HEK293T (cell line): ENCODE data around the gene WEE2.

Experiments used
- CTCF ChIA-PET: fragments of 350-600 bp; formaldehyde crosslinking; extraction: SDS; loops from one replicate; lab custom pipeline; 2021; ENCODE audit warnings: antibody characterized with exemption, inconsistent platforms; lab: Yijun Ruan, JAX
- POLR2A ChIA-PET: fragments of 350-600 bp; formaldehyde crosslinking; extraction: SDS; loops from one replicate; lab custom pipeline; 2020; ENCODE audit warnings: antibody characterized with exemption, inconsistent platforms; lab: Yijun Ruan, JAX
- DNase-seq: peaks from one replicate; pipeline ENCODE4 v3.0.0; 2012; ENCODE audit warnings: mixed read lengths; ENCODE audit errors: extremely low spot score
- ARNT ChIP-seq: fragments of 450-650 bp; IDR thresholded peaks from 2 replicates; pipeline ENCODE4 v1.6.1; 2017; ENCODE audit warnings: mild to moderate bottlenecking
- BHLHE40 ChIP-seq: fragments of 450-650 bp; IDR thresholded peaks from 2 replicates; pipeline ENCODE4 v1.6.1; 2016; ENCODE audit warnings: mild to moderate bottlenecking, moderate library complexity, borderline replicate concordance
- CTBP1 ChIP-seq: fragments of 450-650 bp; IDR thresholded peaks from 2 replicates; pipeline ENCODE4 v1.6.1; 2016; ENCODE audit warnings: borderline replicate concordance
- ELF4 ChIP-seq: fragments of 450-650 bp; IDR thresholded peaks from 2 replicates; pipeline ENCODE4 v1.6.1; 2017; ENCODE audit warnings: antibody characterized with exemption
- FOXA1 ChIP-seq: fragments of 450-650 bp; IDR thresholded peaks from 2 replicates; pipeline ENCODE4 v1.6.1; 2016; ENCODE audit warnings: mild to moderate bottlenecking
- FOXK2 ChIP-seq: fragments of 450-650 bp; IDR thresholded peaks from 2 replicates; pipeline ENCODE4 v1.6.1; 2016; ENCODE audit warnings: mild to moderate bottlenecking
- FOXM1 ChIP-seq: fragments of 450-650 bp; IDR thresholded peaks from 2 replicates; pipeline ENCODE4 v1.6.1; 2017; ENCODE audit warnings: mild to moderate bottlenecking, borderline replicate concordance
- HDGF ChIP-seq: fragments of 450-650 bp; IDR thresholded peaks from 2 replicates; pipeline ENCODE4 v1.6.1; 2017; ENCODE audit warnings: antibody characterized with exemption, borderline replicate concordance
- L3MBTL2 ChIP-seq: fragments of 450-650 bp; conservative IDR thresholded peaks from 2 replicates; pipeline ENCODE4 v1.6.1; 2016; ENCODE audit warnings: mild to moderate bottlenecking
- LEF1 ChIP-seq: fragments of 450-650 bp; IDR thresholded peaks from 2 replicates; pipeline ENCODE4 v1.6.1; 2017; ENCODE audit warnings: mild to moderate bottlenecking, borderline replicate concordance
- NFRKB ChIP-seq: fragments of 450-650 bp; IDR thresholded peaks from 2 replicates; pipeline ENCODE4 v1.6.1; 2016; ENCODE audit warnings: mild to moderate bottlenecking, moderate library complexity
- SP1 ChIP-seq: fragments of 450-650 bp; IDR thresholded peaks from 2 replicates; pipeline ENCODE4 v1.6.1; 2017
- SUZ12 ChIP-seq: fragments of 450-650 bp; IDR thresholded peaks from 2 replicates; pipeline ENCODE4 v1.6.1; 2016; ENCODE audit warnings: mild to moderate bottlenecking
- TARDBP ChIP-seq: fragments of 450-650 bp; IDR thresholded peaks from 2 replicates; pipeline ENCODE4 v1.6.1; 2016
- ZNF384 ChIP-seq: fragments of 450-650 bp; IDR thresholded peaks from 2 replicates; pipeline ENCODE4 v1.6.1; 2016
- TF ChIP-seq, protein P1 (sequence below): fragments of 450-650 bp; IDR thresholded peaks from 2 replicates; pipeline ENCODE4 v1.6.1; 2016

Gene WEE2

DNA sequence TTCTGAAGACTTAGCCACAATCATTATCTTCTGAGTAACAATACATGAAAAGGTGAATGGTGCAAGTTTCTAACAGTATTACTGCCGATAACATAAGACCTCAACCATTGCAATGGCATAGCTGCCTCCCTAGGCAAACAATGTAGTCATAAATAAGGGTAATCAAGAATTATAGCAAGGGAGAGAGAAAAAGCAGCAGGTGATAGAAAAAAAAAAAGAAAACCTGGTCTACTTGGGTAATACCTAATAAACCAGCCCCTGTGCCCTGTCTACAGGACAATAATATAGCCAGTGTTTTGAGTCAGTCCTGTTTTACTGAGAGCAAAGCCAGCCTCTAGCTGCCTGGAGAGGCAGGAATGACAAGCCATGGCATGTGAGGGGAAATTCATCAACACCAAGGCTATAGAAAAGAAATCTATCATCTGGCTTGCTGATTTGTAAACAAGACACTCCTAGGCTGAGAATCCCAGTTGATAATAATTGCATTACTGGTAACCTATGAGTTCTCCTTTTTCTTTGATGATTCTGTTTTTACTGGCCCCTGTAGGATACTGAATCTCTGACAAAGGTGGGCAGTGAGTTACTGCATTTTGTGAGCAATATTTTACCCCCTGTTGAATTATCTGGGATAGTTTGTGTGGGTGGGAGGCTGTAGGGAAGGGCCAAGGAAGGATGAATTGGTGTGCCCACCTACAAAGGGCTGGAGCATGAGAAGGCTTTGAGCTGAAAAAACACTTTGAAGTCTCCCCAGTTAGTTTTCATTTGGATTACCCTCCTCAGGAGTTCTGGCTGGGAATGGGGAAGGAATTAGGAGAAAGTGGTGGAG, 1.7 kb upstream of the WEE2 start:
- ChIA-PET CTCF (no interaction called here), POLR2A (no interaction called here)
- TF ChIP-seq ZNF384 (no peak), TARDBP (no peak), L3MBTL2 (no peak), SUZ12 (no peak), SP1 (no peak), ELF4 (no peak)
- no peak for DNase-seq

DNA sequence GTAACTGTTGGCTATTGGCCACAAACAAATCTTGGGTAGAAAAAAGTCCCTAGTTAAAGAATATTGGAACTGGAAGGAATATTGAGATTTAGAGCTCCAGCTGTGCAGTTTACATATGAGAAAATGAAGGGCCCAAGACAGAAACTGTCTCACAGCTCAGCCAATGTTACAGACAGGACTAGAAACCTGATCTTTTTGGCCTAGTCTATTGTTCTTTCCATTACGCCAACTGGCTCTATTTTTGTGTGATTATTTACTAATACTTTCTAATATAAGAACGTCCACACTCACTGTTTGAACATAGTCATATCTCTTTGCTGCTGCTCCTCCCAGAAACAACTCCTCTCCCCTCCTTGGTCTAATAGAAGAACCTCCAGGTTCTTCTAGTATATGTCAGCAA, 1.2 kb downstream of the WEE2 start:
- TF ChIP-seq ZNF384, result no peak
- no peak for TF ChIP-seq CTBP1
- TF ChIP-seq ARNT, result no peak
- no peak for TF ChIP-seq FOXA1
- TF ChIP-seq FOXK2, result no peak
- CTCF ChIA-PET, result interaction anchor here (1.2 to 2.7 kb wide), 3 partner anchors 9 to 55 kb away, joined by 3 to 11 read pairs (median 3); partner anchors contain the start of gene SSBP1
- no peak for DNase-seq
- POLR2A ChIA-PET, result interaction anchor here (1.3 to 1.8 kb wide), 2 partner anchors 9 to 29 kb away, joined by 3 to 13 read pairs; partner anchors contain the start of gene SSBP1

DNA sequence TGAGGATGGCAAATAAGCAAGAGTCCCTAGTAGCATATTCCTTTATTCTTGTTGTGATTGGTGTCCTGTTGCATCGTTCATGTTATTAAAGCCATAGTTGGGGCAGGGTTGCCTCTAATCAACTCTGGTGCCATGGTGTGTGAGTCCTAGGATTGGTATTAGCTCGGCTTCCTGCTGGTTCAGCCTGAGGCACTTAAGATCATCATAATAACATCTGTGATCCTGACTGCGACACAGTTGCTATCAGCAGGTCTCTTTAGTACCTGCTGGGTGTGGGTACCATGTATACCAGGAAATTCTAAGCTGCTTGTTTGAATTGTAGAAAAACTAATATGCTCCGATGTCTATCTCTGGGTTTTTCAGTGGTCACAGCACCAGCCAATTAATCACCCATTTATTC, 1.6 kb downstream of the WEE2 start:
- CTCF ChIA-PET, result interaction anchor here (1.2 to 2.7 kb wide), 3 partner anchors 9 to 55 kb away, joined by 3 to 11 read pairs (median 3); partner anchors contain the start of gene SSBP1
- POLR2A ChIA-PET, result interaction anchor here (1.3 kb wide), 1 partner anchor 9 kb away, joined by 3 read pairs; no protein-coding TSS in a partner anchor
- no peak for TF ChIP-seq FOXA1
- TF ChIP-seq SP1, result no peak
- TF ChIP-seq BHLHE40, result no peak
- TF ChIP-seq ZNF384, result no peak
- no peak for TF ChIP-seq ELF4
- no peak for TF ChIP-seq HDGF
- no peak for TF ChIP-seq FOXM1
- no peak for TF ChIP-seq LEF1
- no peak for TF ChIP-seq NFRKB
- no peak for TF ChIP-seq ARNT
- TF ChIP-seq, protein P1, sequence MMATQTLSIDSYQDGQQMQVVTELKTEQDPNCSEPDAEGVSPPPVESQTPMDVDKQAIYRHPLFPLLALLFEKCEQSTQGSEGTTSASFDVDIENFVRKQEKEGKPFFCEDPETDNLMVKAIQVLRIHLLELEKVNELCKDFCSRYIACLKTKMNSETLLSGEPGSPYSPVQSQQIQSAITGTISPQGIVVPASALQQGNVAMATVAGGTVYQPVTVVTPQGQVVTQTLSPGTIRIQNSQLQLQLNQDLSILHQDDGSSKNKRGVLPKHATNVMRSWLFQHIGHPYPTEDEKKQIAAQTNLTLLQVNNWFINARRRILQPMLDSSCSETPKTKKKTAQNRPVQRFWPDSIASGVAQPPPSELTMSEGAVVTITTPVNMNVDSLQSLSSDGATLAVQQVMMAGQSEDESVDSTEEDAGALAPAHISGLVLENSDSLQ, result no peak
- no peak for TF ChIP-seq TARDBP
- TF ChIP-seq CTBP1, result no peak
- TF ChIP-seq SUZ12, result no peak
- TF ChIP-seq L3MBTL2, result no peak
- no peak for TF ChIP-seq FOXK2
- no peak for DNase-seq

DNA sequence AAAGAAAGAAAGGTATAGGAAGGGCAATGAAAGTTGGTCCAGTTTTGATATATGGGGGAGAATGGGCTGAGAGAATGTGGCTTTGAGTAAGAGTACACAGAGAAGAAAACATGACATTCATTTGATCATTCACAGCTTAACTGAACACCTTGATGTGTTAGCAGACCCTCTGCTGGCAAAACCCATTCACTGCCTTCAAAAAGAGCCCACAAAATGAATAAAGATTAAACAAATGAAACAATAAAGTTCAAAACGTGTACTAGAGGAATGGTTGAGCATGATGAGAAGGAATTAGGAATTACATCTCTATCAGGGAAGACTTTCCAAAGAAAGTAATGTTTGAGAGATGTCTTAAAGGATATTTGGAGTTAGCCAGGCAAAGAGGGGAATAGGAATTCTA, 2.1 kb downstream of the WEE2 start:
- CTCF ChIA-PET, result interaction anchor here (2.7 kb wide), 1 partner anchor 27 kb away, joined by 11 read pairs; the partner anchor contains the start of gene SSBP1
- DNase-seq, result no peak
- POLR2A ChIA-PET, result no interaction called here
- TF ChIP-seq ELF4 (no peak), FOXM1 (no peak), LEF1 (no peak), HDGF (no peak), L3MBTL2 (no peak), ZNF384 (no peak), TARDBP (no peak), NFRKB (no peak), FOXK2 (no peak)
- TF ChIP-seq, protein P1, result no peak

DNA sequence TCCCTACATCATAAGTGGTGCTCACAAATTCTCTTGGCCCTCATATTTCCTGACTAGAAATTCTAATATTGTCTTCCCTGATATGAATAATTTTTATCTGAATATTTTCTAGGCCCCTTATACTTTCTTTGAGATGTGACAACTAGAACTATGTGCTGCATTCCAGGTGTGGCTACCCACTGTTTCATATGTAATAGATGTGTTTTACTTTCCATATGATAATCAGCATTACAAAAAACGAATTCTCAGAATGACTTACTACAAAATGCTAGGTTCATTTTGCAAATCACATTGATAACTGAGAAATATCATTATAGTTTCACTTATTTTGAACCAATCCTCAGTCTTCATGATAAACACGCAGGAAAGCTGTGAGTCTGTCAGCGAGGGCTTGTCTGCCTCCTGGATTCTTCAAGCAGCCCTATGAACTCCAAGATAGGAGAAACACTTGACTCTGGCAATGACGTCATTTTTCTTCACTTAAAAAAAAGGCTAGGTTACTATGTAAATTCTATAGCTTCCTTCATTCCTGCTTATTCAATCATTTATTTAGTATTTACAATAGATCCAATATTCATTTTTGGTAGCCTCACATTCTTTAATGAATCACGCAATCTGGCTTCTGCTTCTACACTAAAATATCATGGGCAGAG, 4.6 kb downstream of the WEE2 start:
- no peak for DNase-seq
- TF ChIP-seq SP1, result no peak
- ChIA-PET POLR2A (no interaction called here), CTCF (no interaction called here)

DNA sequence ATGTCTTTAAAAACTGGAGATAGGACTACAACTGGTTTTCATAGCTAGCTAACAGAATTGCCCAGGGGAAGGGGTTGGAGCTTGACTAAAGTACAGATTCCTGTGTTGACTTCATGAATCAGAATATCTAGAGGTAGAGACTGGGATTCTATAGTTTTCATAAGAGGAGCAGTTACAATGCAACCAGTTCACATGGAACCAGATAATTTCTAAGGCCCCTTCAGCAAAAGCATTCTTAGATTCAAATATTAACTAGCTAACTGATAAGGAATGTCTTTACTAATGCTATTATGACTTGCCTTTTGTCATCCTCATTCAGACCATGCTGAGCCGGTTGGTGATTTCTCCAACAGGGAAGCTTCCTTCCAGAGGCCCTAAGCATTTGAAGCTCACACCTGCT, 5.7 kb downstream of the WEE2 start:
- ChIA-PET POLR2A (no interaction called here), CTCF (interaction anchor here (1.1 to 1.3 kb wide), 2 partner anchors 11 to 59 kb away, joined by 4 read pairs; no protein-coding TSS in a partner anchor)
- TF ChIP-seq BHLHE40, result no peak
- no peak for TF ChIP-seq FOXM1
- no peak for TF ChIP-seq FOXA1
- TF ChIP-seq FOXK2, result no peak
- no peak for TF ChIP-seq ZNF384
- TF ChIP-seq CTBP1, result no peak
- no peak for TF ChIP-seq SP1
- no peak for TF ChIP-seq LEF1
- no peak for TF ChIP-seq TARDBP
- TF ChIP-seq HDGF, result no peak
- TF ChIP-seq, protein P1, result no peak
- TF ChIP-seq L3MBTL2, result no peak
- TF ChIP-seq ELF4, result no peak
- no peak for TF ChIP-seq NFRKB
- TF ChIP-seq ARNT, result no peak
- TF ChIP-seq SUZ12, result no peak
- DNase-seq, result no peak
